Germinal center (tissue), 1 donor: ENCODE measurements around the gene CIC.

Source experiments
- DNase-seq: peaks from one replicate; pipeline ENCODE4 v3.0.0; 2012; ENCODE audit warnings: mixed read lengths, low spot score

CIC gene

GRCh38 chr19:42268704-42269477 is at the start of gene CIC:
Gene CIC (plus strand): TSS chr19:42269252. CDS start chr19:42271784, 2,532 bp downstream.
- peak; percentile 94 for DNase-seq

GRCh38 chr19:42219812-42220750 is 49.0 kb upstream of the CIC start, which contains the start of gene ZNF526:
Gene ZNF526 (plus strand): TSS chr19:42220312. CDS start chr19:42224404, 4,092 bp downstream.
- DNase-seq = peak; percentile 99

- no peak for DNase-seq
These were observed 48.3 kb upstream of the CIC start for GRCh38 chr19:42220751-42221097.

GRCh38 chr19:42224940-42225717 is 43.9 kb upstream of the CIC start:
- no peak for DNase-seq

GRCh38 chr19:42225718-42226292 is 43.2 kb upstream of the CIC start:
- DNase-seq = no peak

GRCh38 chr19:42226886-42227285 is 42.2 kb upstream of the CIC start:
- DNase-seq = no peak

GRCh38 chr19:42228641-42229040 is 40.4 kb upstream of the CIC start:
- no peak for DNase-seq

GRCh38 chr19:42229301-42229854 is 39.7 kb upstream of the CIC start:
- DNase-seq = no peak

- DNase-seq = no peak
These were observed 39.1 kb upstream of the CIC start for GRCh38 chr19:42229855-42230351.

- no peak for DNase-seq
These were observed 38.5 kb upstream of the CIC start for GRCh38 chr19:42230571-42230970.

GRCh38 chr19:42232435-42232834 is 36.6 kb upstream of the CIC start:
- DNase-seq = no peak

GRCh38 chr19:42233106-42233505 is 35.9 kb upstream of the CIC start:
- no peak for DNase-seq

GRCh38 chr19:42233678-42234292 is 35.3 kb upstream of the CIC start:
- no peak for DNase-seq

GRCh38 chr19:42234364-42234763 is 34.7 kb upstream of the CIC start:
- no peak for DNase-seq

- DNase-seq = no peak
These were observed 33.9 kb upstream of the CIC start for GRCh38 chr19:42235181-42235580.

GRCh38 chr19:42239544-42240220 is 29.4 kb upstream of the CIC start:
- DNase-seq = no peak

GRCh38 chr19:42241279-42241678 is 27.8 kb upstream of the CIC start:
- no peak for DNase-seq

- DNase-seq = peak; percentile 19
These were observed 27.0 kb upstream of the CIC start for GRCh38 chr19:42242069-42242511.

GRCh38 chr19:42242512-42243409 is 26.3 kb upstream of the CIC start, which contains the start of gene GSK3A:
Gene GSK3A (minus strand): TSS chr19:42242602. CDS start chr19:42242465, 137 bp downstream.
- peak; percentile 89 for DNase-seq
